ENCODE measurements around the gene FMNL2.

FMNL2 gene

DNA sequence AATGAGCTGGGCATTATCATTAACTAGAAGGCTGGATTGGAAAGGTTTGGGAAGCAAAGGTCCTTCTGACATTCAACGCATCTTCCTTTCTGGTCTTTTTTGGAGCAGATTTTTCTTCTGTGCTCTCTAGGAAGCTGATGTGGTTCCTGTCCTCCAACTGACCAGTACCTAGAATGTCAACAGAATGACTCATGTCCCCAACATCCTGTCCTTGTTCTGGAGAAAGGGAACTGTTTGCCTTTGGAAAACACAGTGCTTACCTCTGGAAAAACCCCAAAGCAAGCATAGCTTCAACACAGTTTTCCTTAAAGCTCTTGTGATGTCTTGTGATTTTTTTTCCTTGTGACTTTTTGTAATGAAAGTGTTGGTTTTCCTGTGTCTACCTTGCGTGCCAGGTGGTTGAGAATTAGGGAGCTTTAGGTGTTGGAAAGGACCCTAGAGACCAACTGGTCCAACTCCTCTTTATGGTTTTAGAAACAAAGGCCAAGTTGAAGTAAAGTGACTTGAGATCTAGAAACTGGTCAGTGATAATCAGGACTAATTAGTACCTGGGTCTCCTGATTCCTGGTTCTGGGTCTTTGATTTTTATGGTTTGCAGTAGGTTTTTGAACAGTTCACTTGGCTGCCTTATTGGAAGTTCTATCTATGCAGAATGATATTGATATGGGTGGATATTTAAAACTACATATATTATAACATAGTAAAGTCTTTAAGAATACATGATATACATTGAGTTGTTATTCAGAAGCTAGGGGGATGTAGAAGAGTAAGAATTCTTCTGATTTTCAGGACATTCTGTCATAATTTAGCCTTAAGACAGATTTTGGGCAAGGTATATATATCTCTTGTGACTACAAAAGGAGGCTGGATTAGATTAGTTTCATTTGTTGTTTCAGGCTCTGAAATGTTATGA lies 70.5 kb downstream of the FMNL2 start:
- DNase-seq (ENCODE audit: low spot score) = peak; percentile 81

DNA sequence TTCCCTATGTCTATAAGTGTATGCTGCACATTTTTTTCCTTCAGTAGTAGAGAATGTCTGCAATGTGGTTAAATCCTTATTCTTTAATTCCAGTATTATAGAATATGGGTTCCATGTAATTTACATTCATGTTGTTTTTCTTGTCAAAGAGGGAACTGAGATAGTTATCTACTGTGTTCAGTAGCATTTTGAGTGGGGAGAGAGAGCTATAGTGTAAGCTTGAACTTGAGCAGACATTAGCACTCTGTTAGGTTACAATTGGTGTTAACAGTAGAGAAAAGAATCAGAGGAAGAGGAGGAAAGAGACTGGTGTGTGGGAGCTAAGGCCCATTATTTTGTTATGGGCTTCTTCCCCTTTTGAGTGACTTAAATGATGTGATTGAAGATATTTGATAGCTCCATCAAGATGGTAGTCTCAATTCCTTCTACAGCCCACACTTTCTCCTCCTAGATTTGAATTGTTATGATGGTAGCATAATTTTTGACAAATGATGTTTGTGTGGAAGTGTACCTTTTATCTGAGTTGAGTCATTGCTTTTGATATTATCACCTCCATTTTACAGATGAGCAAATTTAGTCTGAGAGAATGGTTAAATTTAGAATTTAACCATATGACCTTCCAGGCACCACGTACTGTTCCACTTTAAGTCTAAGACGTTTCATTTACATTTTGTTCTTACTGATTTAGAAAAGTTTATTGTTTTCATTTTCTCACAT lies 71.3 kb downstream of the FMNL2 start:
- DNase-seq (ENCODE audit: low spot score) = no peak

DNA sequence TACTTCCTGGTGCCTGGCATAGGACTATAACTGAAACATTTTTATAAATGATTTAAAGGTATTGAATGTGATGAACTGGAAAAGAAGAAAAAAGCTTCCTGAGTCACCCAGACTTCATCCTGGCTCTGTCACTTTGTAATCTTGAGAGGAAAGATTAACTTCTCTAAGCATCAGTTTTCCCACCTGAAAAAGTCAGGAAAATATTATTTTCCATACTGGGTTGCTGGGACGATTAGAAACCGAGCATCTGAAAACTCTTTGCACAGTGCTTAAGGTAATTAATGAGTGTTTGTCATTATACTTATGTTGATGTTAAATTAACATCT lies 71.8 kb downstream of the FMNL2 start:
- DNase-seq (ENCODE audit: low spot score) = peak; percentile 69

- DNase-seq (ENCODE audit: low spot score) = peak; percentile 80
Measured at GRCh38 chr2:152407204-152407721, 72.3 kb downstream of the FMNL2 start.

GRCh38 chr2:152407806-152408205 lies 72.8 kb downstream of the FMNL2 start:
- no peak for DNase-seq (ENCODE audit: low spot score)

GRCh38 chr2:152408254-152408653 lies 73.3 kb downstream of the FMNL2 start:
- DNase-seq (ENCODE audit: low spot score) = no peak

DNA sequence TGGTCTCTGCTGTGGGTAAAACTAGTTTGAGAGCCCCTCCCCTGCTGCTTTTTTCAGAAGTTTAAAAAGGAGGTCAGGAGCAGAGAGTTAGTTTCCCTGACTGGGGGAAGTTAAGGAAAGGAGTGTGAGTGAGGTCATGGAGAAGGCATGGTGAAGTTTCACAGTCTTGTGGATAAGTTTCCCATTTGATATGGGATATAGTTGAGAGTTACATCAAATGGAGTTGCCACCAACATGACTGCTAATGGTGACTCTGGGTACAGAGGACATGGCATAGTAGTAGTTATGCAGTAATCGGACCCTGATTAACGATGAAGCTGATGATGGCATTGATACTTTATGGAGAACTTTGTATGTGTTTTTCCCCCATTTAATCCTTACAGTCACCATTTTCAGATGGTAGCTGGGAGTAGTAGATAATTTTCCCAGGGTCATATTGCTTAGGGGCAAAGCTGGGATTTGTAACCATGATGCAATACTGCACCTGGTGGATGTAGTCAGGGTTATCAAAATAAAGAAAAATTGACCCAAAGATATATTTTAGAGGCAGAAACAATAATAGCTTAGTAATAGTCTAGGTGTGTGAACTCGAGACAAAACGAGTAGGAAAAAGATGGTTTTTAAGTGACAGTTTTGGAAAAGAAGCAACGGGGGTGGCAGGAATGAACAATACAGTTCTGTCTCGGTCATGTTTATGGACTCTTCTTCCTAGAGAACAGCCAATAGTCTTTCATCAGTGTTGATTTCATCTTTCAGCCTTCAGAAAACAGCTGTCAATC lies 74.6 kb downstream of the FMNL2 start:
- no peak for DNase-seq (ENCODE audit: low spot score)

DNA sequence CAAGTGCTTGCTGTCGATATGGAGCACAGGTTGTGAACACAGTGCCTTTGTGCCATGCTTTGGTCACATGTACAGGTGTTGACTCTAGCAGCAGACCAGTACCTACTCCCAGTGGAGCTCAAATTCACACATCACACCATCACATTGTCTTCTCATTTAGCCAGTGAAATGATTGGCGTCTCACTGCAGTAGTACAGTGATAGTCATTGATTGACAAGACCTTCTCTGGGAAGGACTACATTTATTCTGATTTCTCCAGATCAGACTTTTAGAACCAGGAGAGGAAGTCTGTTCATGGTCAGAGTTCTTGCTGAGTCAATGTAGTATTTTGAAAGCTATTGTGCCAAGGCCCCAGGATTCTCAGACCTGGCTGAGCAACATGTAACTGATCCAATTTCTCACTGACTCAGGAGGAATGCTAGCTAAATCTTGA lies 75.2 kb downstream of the FMNL2 start:
- peak; percentile 76 for DNase-seq (ENCODE audit: low spot score)

- no peak for DNase-seq (ENCODE audit: low spot score)
Measured at GRCh38 chr2:152411154-152411553, 76.2 kb downstream of the FMNL2 start.

DNA sequence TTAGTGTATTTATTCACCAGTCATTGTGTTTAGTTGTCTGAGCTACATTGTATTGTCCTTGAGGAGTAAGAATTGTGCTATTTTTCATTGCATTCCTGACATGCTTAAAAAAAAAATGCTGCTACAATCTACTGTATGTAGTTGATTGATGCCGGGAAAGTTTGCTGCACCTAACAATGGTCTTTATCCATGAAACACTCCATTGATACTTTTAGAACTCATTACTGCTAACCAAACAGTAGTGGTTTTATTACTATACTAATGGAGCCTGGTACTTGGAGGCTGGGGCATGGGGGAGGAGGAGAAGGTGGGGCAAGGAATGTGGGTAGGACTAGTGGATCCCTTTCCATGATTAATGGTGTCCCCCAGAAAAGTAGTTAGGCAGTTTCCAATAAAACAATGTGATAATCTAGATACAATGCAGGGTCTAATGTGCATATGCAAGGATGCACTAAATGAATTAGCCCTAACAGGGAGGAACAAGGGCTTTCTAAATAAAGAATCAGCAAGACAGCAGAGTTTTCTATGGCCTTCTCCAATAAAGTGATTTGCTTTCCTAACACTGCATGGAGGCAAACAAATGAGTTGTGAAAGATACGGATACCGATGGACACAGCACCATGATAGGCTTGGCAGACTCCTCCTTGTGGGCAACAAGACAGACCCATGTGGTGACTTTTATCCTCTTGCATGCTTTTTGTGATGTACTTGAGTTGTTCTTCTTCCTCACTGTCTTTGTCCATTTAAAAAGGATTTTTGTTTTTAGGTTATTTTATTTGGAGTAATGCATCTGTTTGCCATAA lies 78.5 kb downstream of the FMNL2 start:
- DNase-seq (ENCODE audit: low spot score) = peak; percentile 49

DNA sequence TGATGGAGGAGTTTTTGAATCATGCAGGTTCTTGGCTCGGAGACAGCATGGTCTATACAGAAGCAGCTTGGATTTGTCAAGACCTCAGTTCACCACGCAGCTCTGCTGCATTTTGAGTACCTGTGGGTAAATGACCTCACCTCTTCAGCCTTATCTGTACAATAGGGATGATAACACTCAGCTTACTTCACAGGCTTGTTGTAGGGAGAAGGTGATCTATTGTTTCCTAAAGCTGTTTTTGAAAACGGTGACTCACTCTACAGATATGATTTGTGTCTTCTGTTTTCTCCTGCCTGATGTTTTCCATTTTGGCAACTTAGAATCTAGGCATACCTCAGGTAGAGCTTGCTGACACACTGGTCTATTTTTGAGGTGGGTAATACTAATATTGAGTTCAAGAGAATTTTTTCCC lies 80.3 kb downstream of the FMNL2 start:
- peak; percentile 58 for DNase-seq (ENCODE audit: low spot score)

DNA sequence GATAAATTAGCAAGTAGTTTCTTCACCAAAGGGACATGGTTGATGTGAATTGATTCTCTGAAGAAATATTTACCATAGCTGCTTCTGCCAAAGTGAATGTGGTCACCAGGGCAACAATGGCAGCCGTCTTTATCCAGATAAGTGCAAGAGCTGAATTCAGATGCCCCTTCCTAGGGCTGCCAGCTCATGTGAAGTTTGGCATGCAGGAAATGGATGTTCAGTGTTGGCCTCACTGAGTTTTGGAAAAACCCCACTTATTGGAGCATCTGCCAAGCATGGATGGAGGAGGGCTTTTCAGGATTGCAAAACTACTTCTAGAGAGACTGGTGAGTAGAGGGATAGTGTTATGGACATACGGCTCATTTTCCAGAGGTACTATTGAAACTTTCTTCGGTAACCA lies 80.8 kb downstream of the FMNL2 start:
- DNase-seq (ENCODE audit: low spot score) = peak; percentile 45

DNA sequence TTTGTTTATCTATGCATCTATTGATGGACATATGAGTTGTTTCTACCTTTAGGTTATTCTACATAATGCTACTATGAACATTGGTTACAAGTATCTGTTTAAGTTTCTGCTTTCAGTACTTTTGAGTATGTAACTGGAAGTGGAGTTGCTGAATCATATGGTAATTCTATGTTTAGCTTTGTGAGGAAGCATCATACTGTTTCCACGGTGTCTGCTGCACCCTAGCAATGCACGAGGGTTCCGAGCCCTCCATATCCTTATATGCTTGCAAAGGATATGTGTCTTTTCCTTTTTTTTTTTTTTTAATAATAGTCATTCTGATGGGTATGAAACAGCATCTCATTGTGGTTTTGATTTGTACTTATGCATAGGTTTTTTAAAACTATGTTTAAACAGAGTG lies 83.7 kb downstream of the FMNL2 start:
- no peak for DNase-seq (ENCODE audit: low spot score)

- DNase-seq (ENCODE audit: low spot score) = no peak
Measured at GRCh38 chr2:152419944-152420343, 85.0 kb downstream of the FMNL2 start.

GRCh38 chr2:152420363-152420762 lies 85.4 kb downstream of the FMNL2 start:
- no peak for DNase-seq (ENCODE audit: low spot score)

DNA sequence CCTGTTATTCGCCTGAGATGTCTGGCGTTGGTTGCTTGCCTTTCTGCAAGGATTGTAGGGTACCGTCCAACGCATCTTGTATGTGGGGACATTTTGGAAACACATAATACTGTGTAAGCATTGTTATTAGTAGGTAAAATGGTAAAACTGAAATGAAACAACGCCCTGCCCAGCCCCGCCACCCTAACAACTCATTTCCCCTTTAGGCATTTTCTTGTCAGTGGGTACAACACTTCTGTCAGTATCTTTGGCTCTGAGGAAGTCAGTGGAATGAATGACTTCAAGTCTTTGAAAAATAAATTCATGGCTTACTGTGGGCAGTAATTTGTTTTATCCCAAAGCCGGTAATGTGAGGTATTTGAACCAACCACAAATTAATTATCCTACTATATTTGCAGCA lies 86.0 kb downstream of the FMNL2 start:
- no peak for DNase-seq (ENCODE audit: low spot score)

DNA sequence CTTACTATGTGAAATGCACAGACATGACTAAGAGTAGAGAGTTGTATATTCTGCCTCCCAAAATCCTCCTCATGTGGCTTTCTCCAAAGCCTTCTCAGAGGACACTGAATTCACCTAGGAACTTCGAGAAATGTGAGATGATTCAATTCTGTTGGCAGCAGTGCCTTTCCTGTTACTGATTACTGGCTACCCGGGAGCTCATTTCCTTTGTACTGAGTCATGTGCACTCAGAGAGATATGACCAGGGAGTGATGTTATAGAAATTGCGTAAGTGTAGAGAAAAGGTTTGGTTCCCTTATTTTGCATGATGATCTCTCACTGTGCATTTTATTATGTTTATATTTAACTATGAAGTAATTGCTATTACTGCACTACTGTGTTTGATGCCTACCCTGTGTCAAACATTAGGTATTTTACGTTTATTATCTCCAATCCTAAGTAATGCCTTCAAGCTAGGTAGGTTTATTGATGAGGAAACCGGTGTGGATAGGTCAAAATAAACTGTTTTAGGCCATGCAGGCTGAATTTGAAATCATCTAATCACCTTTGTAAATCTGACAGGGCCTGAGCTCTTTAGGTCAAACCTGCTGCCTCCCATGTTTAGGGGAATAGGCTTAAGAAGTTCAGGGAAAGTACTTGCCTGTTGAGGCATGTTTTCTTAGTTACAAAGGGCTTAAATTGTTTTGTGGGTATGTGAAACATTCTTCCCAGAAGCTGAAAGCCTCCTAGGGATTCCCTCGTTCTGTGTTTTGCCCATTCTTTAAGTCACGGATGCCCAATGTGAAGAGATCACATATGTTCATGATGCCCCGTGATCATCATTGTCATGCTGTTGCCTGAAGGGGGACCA lies 86.8 kb downstream of the FMNL2 start:
- peak; percentile 97 for DNase-seq (ENCODE audit: low spot score)

- DNase-seq (ENCODE audit: low spot score) = no peak
Measured at GRCh38 chr2:152423684-152424083, 88.7 kb downstream of the FMNL2 start.

DNA sequence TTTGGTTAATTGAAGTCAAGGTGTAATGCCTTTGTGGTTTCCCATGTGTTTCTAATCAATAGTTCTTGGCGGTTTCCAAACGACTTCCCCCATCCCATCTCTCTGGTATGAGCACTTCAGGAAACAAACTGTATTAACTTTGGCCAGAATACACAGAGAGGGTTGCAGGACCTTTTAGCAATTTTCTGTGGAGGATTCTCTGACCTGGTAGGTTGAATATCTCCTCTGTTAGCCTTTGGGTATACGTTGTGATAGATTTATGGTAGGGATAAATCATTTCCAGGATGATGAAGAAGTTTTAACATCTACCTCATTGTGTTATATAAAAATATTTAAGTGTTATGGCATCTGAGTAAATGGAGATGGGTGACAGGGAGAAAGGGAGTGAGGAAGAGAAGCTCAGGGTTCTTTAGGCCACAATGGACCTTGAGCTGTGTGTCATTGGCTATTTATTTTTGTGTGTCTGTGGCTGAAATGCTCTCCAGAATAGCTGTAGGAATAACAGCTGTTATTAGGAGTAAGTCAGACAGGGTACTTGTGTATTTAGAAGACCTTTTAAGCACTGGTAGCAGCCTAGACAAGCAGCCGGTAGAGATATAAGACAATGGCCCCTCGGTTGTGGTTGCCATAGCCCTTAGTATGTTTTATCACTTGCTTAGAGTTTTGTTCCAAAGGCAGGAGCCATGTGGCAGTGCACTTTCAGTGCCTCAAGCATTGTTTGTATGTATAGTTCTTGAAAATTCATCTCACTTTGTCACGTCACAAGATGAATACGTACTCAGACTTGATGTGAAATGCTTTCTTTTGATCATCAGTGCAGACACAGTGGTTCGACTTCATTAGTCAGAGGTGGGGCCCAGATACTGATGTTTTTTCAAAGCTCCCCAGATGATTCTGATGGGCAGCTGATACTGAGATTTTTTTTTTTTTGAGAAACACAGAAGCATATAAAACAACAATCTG lies 91.1 kb downstream of the FMNL2 start:
- DNase-seq (ENCODE audit: low spot score) = no peak
